NCI-H748 treated with DMSO at 0.1 percent for 48 hours (cell line): ENCODE results near the gene LAIR2.

ENCODE experiments used
- DNase-seq: peaks from one replicate; lab custom pipeline; 2025; lab: John Stamatoyannopoulos, UW

Gene LAIR2

DNA sequence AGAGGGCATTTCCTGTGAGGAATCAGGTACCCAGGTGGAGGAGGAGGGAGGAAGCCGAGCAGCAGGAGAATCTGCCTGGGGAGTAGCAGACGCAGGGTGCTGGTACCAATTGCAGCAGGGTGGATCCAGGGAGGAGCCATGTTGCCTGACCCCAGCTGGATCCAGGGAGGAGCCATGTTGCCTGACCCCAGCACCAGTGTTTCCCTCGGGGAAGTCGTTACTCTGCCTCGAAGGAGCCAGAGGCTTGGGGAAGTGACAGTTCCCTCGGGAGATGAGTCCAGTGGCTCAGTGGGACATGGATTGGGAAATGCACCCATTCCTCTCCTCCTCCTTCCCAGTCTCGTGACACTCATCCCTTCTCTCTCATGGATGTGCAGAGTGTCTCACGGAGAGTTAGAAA lies 31.5 kb downstream of the LAIR2 start:
- no peak for DNase-seq

DNA sequence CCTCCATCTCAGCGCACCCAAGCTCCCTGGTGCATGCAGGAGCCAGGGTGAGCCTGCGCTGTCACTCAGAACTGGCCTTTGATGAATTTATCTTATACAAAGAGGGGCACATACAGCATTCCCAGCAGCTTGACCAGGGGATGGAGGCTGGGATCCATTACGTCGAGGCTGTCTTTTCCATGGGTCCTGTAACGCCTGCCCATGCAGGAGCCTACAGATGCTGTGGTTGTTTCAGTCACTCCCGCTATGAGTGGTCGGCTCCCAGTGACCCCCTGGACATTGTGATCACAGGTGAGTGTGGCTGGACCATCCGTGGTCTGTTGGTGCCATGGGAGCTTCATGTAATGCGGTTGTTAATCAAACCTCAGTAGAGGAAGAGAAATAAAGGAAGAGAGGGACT lies 33.0 kb downstream of the LAIR2 start:
- DNase-seq: no peak

DNA sequence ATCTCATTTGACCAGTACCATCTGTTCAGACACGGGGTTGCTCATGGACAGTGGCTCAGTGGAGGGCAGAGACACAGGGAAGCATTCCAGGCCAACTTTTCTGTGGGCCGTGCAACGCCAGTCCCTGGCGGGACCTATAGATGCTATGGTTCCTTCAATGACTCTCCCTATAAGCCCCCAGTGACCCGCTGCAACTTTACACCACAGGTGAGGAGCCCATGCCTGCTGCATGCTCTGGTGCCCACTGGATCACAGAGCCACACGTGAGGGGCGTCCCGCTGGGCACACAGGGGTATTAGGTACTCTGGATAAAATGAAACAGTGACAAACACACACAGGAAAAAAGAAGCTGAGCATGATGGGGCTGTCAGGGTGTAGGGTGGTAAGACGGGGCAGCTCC lies 34.3 kb downstream of the LAIR2 start:
- no peak for DNase-seq

DNA sequence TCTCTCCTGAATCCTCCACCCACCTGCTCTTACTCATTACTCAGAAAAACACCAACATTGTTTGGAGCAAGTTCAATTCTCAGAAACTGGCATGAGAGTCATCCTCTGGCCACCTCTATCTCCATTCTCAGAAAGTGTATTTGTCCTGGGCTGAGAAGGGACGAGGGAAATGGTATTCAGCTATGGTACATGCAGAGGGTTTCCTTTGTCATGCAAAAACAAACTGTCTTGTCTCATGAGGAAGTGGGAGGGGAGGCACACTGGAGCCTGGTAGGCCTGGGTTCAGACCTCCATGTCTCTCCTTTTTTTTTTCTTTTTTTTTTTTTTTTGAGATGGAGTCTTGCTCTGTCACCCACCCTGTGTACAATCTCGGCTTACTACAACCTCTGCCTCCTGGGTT lies 39.1 kb downstream of the LAIR2 start:
- DNase-seq: no peak

DNA sequence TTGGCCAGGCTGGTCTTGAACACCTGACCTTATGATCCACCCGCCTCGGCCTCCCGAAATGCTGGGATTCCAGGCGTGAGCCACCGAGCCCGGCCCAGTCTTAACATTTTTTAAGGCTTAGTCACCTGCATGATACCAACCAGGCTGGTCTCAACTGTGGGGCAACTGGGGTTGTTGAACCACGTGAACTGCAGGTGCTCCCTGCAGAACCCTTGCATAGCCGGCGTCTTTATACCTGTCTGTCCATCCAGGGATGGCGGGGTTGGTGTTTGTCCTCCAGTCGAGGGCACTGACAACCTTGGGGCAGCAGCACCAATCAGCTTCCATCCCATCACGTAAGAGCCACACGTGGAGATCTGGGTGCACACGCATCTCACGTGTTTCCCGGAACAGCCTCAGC lies 46.2 kb downstream of the LAIR2 start:
- no peak for DNase-seq

DNA sequence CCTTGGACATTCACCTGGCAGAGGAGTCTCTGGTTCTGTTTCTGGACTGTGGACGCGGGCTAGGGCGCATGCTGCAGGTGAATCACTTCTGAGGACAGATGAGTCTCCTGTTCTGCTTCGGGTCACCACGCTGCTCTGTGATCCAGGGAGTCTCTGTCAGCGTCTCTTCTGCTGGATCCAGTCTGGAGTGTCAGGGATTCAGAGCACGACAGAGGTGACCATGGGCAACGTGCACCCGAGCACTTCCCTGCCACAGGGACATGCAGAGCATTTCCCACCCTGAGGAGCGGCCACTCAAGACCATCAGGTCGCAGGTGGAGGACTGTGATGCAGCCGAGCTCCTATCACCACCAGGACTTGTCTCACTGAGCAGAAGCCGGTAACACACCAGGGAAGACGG lies 46.6 kb downstream of the LAIR2 start:
- DNase-seq: no peak

DNA sequence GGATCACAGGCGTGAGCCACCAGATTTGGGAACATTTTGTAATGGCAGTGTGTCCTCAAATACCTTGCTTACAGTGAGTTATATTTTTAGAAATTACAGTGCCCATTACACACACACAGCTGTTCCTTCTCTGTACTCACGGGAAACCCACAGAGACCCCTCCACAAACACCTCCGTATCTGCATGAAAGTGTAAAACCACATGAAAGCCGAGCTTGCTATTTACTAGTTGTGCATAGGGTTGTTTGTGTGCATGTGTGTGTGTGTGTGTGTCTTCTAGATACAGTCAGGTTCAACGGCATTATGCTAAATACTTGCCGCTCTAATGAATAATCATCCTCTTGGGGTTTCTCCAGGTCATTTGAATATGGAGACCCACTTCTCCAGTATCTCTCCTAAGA lies 48.7 kb downstream of the LAIR2 start:
- no peak for DNase-seq

DNA sequence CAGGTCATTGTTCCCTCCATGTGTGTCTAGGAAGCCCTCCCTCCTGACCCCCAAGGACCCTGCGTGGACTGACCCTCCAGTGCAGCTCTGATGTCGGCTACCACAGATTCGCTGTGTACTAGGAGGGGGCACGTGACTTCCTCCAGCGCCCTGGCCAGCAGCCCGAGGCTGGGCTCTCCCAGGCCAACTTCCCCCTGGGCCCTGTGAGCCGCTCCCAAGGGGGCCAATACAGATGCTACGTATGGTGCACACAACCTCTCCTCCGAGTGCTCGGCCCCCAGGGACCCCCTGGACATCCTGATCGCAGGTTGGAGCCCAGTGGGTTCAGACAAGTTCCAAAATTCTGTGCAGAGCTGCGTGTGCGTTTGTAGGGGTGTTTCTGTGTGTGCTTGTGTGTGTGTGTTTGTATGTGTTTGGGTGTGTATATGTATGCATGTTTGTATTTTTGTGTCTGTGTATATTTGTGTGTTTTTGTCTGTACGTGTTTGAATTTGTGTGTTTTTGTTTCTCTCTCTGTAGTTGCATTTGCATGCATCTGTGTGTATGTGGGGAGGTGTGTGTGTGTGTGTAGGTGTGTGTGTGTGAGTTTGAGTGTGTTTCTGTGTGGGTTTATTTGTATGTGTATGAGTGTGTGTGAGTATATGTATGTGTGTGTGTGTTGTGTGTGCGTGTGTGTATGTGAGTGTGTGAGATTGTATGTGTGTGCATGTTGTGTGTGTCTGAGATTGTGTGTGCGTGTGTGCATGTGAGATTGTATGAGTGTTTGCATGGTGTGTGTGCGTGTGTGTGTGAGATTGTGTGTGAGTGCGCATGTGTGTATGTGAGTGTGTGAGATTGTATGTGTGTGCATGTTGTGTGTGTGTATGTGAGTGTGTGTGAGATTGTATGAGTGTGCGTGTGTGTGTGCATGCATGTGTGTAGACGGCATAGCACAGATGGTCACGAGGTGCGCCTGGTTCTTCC lies 49.6 kb downstream of the LAIR2 start:
- DNase-seq: no peak

DNA sequence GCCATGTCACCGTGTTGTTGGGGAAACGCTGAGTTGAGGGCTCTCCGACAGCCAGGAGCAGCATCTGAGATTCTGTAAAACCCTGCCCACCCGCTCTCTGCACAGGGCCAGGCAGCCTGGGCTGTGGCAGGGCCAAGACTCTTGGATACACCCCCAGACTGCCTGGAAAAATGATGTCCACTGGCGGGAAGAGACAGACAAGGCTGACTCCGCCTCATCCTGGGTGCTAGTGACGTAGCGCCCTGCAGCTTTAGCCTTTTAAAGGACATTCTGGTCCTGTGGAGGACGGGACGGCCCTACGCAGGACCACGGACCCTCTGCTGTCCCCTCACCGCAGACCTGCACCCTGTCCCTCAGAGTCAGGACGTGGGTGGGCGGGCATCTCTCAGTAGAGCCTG lies 50.3 kb downstream of the LAIR2 start:
- no peak for DNase-seq

DNA sequence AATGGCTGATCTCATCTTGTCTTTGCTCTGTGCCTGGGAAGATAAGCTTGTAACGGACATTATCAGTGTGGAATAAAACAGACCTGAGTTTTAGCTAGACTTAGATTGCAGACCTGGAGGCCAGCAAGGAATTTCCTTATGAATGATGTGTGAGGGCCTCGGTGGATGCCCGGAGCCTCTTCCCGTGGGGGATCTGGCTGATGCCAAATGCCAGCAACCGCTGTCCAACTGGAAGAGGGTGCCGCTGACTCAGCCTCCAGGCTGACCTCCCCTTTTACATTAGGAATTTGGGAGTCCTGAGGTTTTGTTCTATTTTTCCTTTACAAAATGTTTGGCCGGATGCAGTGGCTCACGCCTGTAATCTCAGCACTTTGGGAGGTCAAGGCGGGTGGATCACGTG lies 51.4 kb downstream of the LAIR2 start:
- DNase-seq: no peak

DNA sequence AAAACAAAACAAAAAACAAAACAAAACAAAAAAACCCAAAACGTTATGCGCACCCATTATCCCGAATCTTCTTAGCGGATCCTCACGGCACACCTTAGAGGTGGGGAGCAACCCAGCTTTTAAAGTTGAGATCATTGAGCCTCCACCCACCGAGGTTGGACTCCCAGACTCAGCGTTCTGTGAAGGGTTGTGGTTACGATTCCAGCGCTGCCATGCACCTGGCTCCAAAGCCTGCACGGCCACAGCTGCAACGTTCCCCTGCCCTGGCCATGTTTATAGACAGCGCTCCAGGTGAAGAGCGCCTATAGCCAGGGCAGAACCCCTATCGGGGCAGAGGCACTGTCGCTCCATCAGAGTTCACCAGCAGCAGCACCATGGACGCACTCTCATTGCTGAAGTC lies 52.3 kb downstream of the LAIR2 start:
- DNase-seq: no peak

DNA sequence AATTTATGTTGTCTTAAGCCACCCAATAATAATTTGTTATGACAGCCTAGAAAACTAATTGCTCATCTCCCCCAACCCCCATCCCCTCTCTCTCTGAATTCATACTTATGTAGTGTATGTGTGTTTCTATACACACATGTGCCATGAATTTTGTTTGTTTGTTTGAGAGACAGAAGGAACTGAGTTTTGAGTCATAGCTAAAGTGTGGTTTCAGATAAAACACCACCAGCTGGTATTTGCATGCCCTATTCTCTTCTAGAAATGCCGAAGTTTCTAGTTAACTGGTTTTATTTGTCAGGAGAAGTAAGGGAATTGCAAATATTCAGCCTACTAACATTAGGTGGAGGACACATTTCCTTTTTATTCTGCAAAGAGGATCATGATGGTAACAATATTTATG lies 53.6 kb downstream of the LAIR2 start:
- DNase-seq: no peak

DNA sequence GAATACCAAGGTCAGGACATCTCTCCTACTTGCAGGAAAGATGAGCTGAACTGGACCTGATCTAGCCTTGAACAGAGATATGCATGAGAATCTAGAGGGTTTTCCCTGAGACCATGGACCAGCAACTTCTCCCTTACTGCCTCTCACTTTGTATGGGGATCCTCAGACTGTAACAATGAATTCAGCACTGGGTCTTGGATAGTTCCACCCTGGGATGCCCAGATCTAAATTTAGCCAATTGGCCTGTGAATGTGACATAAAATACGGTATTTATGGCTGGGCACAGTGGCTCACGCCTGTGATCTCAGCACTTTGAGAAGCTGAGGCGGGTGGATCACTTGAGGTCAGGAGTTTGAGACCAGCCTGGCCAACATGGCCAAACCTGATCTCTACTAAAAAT lies 55.7 kb downstream of the LAIR2 start:
- no peak for DNase-seq
